Lung (tissue), 12 donors: ENCODE data around the gene RNPEPL1. TPM values are rescaled to one million over a fixed set of nuclear protein-coding genes. Genes with fewer than 3 reads are reported as not detected.

Source experiments
- ATAC-seq: fragments of 200-7000 bp; cut with Tn5 transposase; one replicate; pipeline ENCODE4 v1.9.1; 2020; ENCODE audit warnings: moderate number of reproducible peaks; ENCODE audit not compliant: insufficient read depth, low FRiP score
- DNase-seq, 3 donors: peaks; one replicate each; pipeline ENCODE4 v3.0.0-alpha.2; 2013 to 2017
- H3K27ac ChIP-seq, 2 donors: one replicate each; pipeline ENCODE4 v1.5.1; 2013; ENCODE audit warnings: mild to moderate bottlenecking in 2 of 2, moderate library complexity in 2 of 2, control low read depth in 1 of 2, inconsistent platforms in 1 of 2, low read depth in 1 of 2, low read length in 1 of 2
- H3K27me3 ChIP-seq, 3 donors: one replicate each; pipeline ENCODE4 v1.5.1; 2013; ENCODE audit warnings: low read length in 2 of 3; ENCODE audit not compliant: control insufficient read depth in 3 of 3, insufficient read depth in 3 of 3
- H3K36me3 ChIP-seq, 4 donors: one replicate each; pipeline ENCODE4 v1.5.1; 2013; ENCODE audit warnings: low read length in 4 of 4, mild to moderate bottlenecking in 1 of 4, moderate library complexity in 1 of 4; ENCODE audit not compliant: control insufficient read depth in 4 of 4, insufficient read depth in 4 of 4
- H3K4me1 ChIP-seq, 5 donors: one replicate each; pipeline ENCODE4 v1.5.1; 2013; ENCODE audit warnings: low read length in 5 of 5, mild to moderate bottlenecking in 2 of 5, moderate library complexity in 1 of 5; ENCODE audit not compliant: control insufficient read depth in 5 of 5, insufficient read depth in 5 of 5
- H3K4me3 ChIP-seq: one replicate; pipeline ENCODE4 v1.5.1; 2013; ENCODE audit warnings: mild to moderate bottlenecking, control low read depth, moderate library complexity
- H3K9ac ChIP-seq, 2 donors: one replicate each; pipeline ENCODE4 v1.5.1; 2013; ENCODE audit warnings: low read length in 2 of 2, control low read depth in 1 of 2; ENCODE audit not compliant: insufficient read depth in 1 of 2
- H3K9me3 ChIP-seq, 4 donors: one replicate each; pipeline ENCODE4 v1.5.1; 2013; ENCODE audit warnings: low read length in 3 of 4, mild to moderate bottlenecking in 1 of 4, moderate library complexity in 1 of 4; ENCODE audit not compliant: control insufficient read depth in 4 of 4, insufficient read depth in 3 of 4
- CTCF ChIP-seq: IDR thresholded peaks from 2 replicates; pipeline ENCODE4 v1.5.1; 2012; ENCODE audit warnings: mild to moderate bottlenecking; ENCODE audit errors: control extremely low read depth, extremely low read depth
- WGBS, 2 donors: extraction: QIAGEN DNeasy Blood & Tissue Kit; methylation state at CpG; one replicate each; pipeline ENCODE4 v1.1.7; 2013; 5-methylcytosine and 5-hydroxymethylcytosine counted together
- polyA plus RNA-seq, 2 donors: library from polyadenylated mRNA; stranded (reverse); fragments of 200-250 nt; gene quantifications; one replicate each; pipeline ENCODE4 v1.2.1, GENCODE V29; 2013
- total RNA-seq, 2 donors: library from RNA; depleted of rRNA in 1 of 2; stranded (reverse); fragments of >200 nt in 1 of 2; gene quantifications; one replicate each; pipeline ENCODE4 v1.2.1, GENCODE V29; 2014 to 2021
- donor health status: control.
- donor health status: control.
- donor health status: Bipolar disorder and iron deficiency.
- donor health status: healthy.
- donor health status: DM: yes; HTN: yes; CAD: no.

RNPEPL1 gene
- total and polyA plus RNA-seq, 4 donors = 24.5 to 235 (median 88.2) TPM

- no peak for DNase-seq
- Histone ChIP-seq H3K4me3 (no peak overlapping the region), H3K36me3 (peaks cover 0 to 61% (median 1%) of the 10 kb centered on the region in 4 donors), H3K27ac (no peak overlapping the region), H3K9ac (no peak overlapping the region), H3K27me3 (no peaks in the 10 kb centered on the region), H3K4me1 (peaks cover 0 to 23% (median 4%) of the 10 kb centered on the region in 5 donors), H3K9me3 (no peaks in the 10 kb centered on the region)
- no peak for TF ChIP-seq CTCF
- WGBS, 2 donors = 91 to 96% methylated on average over 18 to 20 of the region's 20 CpGs
- no peak for ATAC-seq
Observed at GRCh38 chr2:240573071-240573515, 4.8 kb downstream of the RNPEPL1 start.

GRCh38 chr2:240573516-240574385 lies 5.5 kb downstream of the RNPEPL1 start:
- Histone ChIP-seq H3K9ac (no peak overlapping the region), H3K4me1 (peaks cover 0 to 26% (median 4%) of the 10 kb centered on the region in 5 donors), H3K27ac (no peak overlapping the region), H3K9me3 (no peaks in the 10 kb centered on the region), H3K27me3 (no peaks in the 10 kb centered on the region), H3K4me3 (no peak overlapping the region), H3K36me3 (peaks cover 0 to 67% (median 1%) of the 10 kb centered on the region in 4 donors)
- no peak for TF ChIP-seq CTCF
- ATAC-seq (no peak), DNase-seq (no peak)
- WGBS, 2 donors = 93 to 96% methylated on average over 34 to 37 of the region's 37 CpGs

- no peak for DNase-seq
- TF ChIP-seq CTCF = no peak
- WGBS, 2 donors = 91 to 93% methylated on average over 19 to 21 of the region's 21 CpGs
- no peaks in the 10 kb centered on the region for H3K9me3 ChIP-seq
- H3K4me3 ChIP-seq = no peak overlapping the region
- H3K4me1 ChIP-seq = peaks cover 0 to 30% (median 0%) of the 10 kb centered on the region in 5 donors
- ATAC-seq = no peak
- H3K27ac ChIP-seq = no peak overlapping the region
- H3K36me3 ChIP-seq = peaks cover 0 to 70% (median 1%) of the 10 kb centered on the region in 4 donors
- H3K9ac ChIP-seq = no peak overlapping the region
- no peaks in the 10 kb centered on the region for H3K27me3 ChIP-seq
Observed at GRCh38 chr2:240574386-240575100, 6.3 kb downstream of the RNPEPL1 start.
